Measurements from ENCODE around the gene DPYSL4. TPM values are rescaled to one million over a fixed set of nuclear protein-coding genes. Genes with fewer than 3 reads are reported as not detected.

Gene DPYSL4
- total RNA-seq, 1 donor from 2014 or later: 35.2 TPM

DNA sequence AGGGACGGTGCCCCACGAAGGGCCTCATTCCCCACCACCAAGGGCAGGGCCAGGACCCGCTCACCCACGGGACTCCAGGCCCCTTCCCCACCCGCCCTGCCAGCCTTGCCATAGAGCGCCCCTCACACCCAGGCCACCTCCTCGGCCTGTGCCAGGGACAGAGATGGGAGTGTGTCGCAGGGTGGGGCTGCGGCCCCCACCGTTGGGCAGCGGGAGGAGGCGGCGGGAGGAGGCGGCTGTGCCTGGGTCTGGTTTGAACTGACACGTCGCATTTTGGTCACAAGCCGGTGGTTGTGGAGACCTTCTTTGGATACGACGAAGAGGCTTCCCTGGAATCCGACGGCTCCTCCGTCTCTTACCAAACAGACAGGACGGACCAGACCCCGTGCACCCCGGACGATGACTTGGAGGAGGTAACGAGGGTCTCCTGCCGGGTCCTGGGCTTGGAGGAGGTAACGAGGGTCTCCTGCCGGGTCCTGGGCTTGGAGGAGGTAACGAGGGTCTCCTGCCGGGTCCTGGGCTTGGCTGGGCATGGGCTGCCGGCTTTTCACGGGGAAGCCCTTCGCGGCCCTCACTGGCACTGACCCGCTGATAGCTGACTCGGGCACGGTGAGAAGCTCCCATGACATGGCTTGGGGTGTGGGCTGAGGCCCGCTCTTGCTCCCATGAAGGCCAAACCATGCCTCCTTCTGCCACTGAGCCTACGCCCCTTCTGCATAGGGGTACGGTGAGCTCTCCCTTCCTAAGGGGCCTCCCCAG lies 46.4 kb upstream of the DPYSL4 start:
- Mint-ChIP-seq H3K4me3 (ENCODE audit: unreplicated experiment) (no peak overlapping the region), H3K27ac (ENCODE audit: unreplicated experiment) (no peak overlapping the region)
- TF ChIP-seq, protein P1, sequence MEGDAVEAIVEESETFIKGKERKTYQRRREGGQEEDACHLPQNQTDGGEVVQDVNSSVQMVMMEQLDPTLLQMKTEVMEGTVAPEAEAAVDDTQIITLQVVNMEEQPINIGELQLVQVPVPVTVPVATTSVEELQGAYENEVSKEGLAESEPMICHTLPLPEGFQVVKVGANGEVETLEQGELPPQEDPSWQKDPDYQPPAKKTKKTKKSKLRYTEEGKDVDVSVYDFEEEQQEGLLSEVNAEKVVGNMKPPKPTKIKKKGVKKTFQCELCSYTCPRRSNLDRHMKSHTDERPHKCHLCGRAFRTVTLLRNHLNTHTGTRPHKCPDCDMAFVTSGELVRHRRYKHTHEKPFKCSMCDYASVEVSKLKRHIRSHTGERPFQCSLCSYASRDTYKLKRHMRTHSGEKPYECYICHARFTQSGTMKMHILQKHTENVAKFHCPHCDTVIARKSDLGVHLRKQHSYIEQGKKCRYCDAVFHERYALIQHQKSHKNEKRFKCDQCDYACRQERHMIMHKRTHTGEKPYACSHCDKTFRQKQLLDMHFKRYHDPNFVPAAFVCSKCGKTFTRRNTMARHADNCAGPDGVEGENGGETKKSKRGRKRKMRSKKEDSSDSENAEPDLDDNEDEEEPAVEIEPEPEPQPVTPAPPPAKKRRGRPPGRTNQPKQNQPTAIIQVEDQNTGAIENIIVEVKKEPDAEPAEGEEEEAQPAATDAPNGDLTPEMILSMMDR (IDR thresholded peaks at IDR 0.05): no peak

DNA sequence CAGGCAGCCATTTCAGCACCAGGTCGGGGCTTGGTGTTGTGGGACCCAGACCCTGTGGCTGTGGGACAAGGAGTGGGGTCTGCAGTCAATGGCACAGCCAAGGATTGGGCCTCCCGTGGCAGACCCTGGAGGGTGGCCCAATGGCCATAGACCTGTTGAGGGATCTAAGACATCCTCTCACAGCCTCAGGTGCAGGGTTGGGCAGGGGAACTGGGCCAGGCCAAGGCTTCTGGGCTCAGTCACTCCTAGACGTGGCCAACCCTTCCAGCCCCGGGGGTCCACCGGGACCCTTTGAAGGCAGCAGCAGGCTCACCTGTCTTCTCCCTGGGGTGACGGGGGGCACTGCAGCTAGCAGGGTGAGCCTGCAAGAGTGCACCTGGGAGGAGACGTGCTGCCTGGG lies 45.7 kb upstream of the DPYSL4 start:
- Mint-ChIP-seq H3K27me3 (ENCODE audit: low read depth) (no peaks in the 10 kb centered on the region), H3K4me1 (ENCODE audit: low read depth) (no peaks in the 10 kb centered on the region), H3K36me3 (ENCODE audit: low read depth) (no peaks in the 10 kb centered on the region), H3K27ac (ENCODE audit: unreplicated experiment) (no peak overlapping the region), H3K4me3 (ENCODE audit: unreplicated experiment) (no peak overlapping the region), H3K9me3 (ENCODE audit: low read depth) (no peaks in the 10 kb centered on the region)
- no peak for DNase-seq (ENCODE audit: low spot score)
- TF ChIP-seq, protein P1 (IDR thresholded peaks at IDR 0.05): no peak

More for the DNA sequence above, 46.4 kb upstream of the DPYSL4 start:
- no peaks in the 10 kb centered on the region for H3K4me1 Mint-ChIP-seq (ENCODE audit: low read depth)
- no peaks in the 10 kb centered on the region for H3K36me3 Mint-ChIP-seq (ENCODE audit: low read depth)
- peak; percentile 85 for DNase-seq (ENCODE audit: low spot score)
- no peaks in the 10 kb centered on the region for H3K27me3 Mint-ChIP-seq (ENCODE audit: low read depth)
- no peaks in the 10 kb centered on the region for H3K9me3 Mint-ChIP-seq (ENCODE audit: low read depth)

DNA sequence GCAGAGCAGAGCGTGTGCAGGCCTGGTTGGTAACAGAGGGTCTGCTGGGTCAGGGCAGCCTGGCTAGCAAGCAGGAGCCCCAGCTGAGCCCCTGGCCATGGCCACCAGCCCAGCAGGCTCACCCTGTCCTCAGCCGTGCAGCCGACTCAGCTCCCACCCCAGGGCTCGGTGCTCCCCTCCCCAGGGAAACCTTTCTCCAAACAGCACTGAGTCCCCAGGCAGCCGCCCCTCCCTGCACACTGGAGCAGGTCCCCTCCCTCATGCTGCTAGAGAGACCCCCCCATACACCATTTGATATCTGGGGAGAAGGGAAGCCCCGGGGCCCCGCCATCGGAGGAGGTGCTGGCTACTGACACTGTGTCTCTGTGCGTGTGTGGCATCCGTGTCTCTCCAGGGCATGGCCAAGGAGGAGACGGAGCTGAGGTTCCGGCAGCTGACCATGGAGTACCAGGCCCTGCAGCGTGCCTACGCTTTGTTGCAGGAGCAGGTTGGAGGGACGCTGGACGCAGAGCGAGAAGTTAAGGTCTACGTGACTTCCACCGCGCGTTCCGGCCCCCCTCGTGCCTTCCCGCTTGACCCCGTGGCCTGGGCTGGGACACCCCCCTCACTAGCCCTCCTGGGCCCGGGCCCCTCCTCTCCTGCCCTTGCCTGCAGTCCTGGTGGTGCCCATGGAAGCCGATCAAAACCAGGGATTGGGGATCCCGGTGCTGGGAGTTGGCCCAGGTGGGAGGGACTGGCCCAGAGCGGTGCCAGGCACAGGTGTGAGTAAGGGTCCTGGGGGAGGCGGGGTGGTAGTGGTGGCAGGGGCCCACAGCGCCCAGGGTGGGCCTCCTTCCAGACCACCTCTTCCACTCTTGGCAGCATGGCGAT lies 45.0 kb upstream of the DPYSL4 start:
- Mint-ChIP-seq H3K9me3 (ENCODE audit: low read depth) (no peaks in the 10 kb centered on the region), H3K36me3 (ENCODE audit: low read depth) (no peaks in the 10 kb centered on the region), H3K4me3 (ENCODE audit: unreplicated experiment) (no peak overlapping the region), H3K27ac (ENCODE audit: unreplicated experiment) (no peak overlapping the region), H3K4me1 (ENCODE audit: low read depth) (no peaks in the 10 kb centered on the region), H3K27me3 (ENCODE audit: low read depth) (no peaks in the 10 kb centered on the region)
- peak; percentile 84 for DNase-seq (ENCODE audit: low spot score)
- TF ChIP-seq, protein P1 (IDR thresholded peaks at IDR 0.05): no peak

DNA sequence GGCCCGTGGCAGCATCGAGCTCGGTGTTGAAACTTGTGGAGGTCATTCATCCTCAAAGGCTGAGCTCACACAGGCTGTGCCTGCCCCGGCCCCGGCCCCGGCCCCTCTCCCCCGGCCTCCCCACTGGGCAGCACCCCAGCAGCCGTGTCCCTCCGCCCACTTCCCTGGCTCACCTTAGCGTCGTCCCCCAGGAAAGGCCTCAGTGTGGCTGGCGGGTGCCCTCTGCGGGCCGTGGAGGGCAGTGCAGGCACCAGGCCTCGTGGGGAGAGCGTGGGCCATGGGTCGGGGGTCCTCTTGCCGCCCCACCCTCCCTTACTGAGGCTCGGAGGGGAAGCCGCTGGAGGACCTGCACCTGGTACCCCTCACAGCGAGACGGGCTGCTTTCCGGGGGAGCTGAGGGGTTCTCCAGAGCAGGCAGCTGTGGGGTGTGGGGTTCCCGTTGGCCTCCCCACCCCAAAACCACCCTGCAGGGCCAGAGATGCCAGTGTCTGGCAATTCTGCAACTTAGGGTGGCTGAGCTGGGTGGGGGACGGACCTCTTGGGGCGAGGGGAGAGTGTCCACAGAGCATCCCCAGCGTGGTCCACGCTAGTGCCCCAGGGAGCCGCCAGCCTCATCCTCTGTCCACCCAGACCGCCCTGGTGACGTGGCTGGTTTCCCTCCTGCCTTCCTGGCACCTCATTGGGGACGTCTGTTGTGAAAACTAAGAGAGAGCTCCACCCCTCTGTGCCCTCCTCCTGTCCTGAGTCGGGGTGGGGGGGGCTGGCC lies 44.2 kb upstream of the DPYSL4 start:
- H3K4me3 Mint-ChIP-seq (ENCODE audit: unreplicated experiment): no peak overlapping the region
- TF ChIP-seq, protein P1 (IDR thresholded peaks at IDR 0.05): peak; percentile 90
- H3K36me3 Mint-ChIP-seq (ENCODE audit: low read depth): no peaks in the 10 kb centered on the region
- peaks cover under 1% of the 10 kb centered on the region for H3K27me3 Mint-ChIP-seq (ENCODE audit: low read depth)
- H3K9me3 Mint-ChIP-seq (ENCODE audit: low read depth): no peaks in the 10 kb centered on the region
- peak; percentile 83 for DNase-seq (ENCODE audit: low spot score)
- no peak overlapping the region for H3K27ac Mint-ChIP-seq (ENCODE audit: unreplicated experiment)
- H3K4me1 Mint-ChIP-seq (ENCODE audit: low read depth): no peaks in the 10 kb centered on the region

DNA sequence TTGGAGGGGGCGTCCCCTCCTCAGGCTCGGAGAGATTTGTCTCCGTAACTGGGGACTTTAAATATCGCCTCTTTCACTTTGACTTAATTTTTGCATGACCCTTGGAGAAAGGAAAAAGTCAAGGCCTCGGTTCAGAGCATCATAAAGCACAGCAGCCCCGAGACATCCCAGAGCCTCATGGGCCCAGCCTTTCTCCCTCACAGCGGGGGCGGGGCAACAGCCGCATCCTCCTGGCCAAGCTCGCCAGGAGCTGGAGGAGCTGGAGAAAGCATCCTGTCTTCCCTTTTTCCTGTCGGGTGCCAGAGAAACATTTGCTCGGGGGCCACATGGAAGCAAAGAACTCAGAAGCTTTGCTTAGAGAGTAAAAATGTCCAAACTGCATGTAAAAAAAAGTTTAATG lies 43.6 kb upstream of the DPYSL4 start:
- TF ChIP-seq, protein P1 (IDR thresholded peaks at IDR 0.05): no peak
- Mint-ChIP-seq H3K27ac (ENCODE audit: unreplicated experiment) (no peak overlapping the region), H3K9me3 (ENCODE audit: low read depth) (no peaks in the 10 kb centered on the region), H3K27me3 (ENCODE audit: low read depth) (peaks cover 3% of the 10 kb centered on the region), H3K4me1 (ENCODE audit: low read depth) (no peaks in the 10 kb centered on the region), H3K36me3 (ENCODE audit: low read depth) (no peaks in the 10 kb centered on the region), H3K4me3 (ENCODE audit: unreplicated experiment) (no peak overlapping the region)
- DNase-seq (ENCODE audit: low spot score): peak; percentile 58
